SHP77 (cell line): Measurements from ENCODE around the gene TFPT.

Experiments
- DNase-seq, 2 experiments: peaks; one replicate each; lab custom pipeline; 2025; lab: John Stamatoyannopoulos, UW

TFPT gene

GRCh38 chr19:54149021-54149812, 33.8 kb upstream of the TFPT start:
- DNase-seq: no peak

- no peak for DNase-seq
These were observed 32.7 kb upstream of the TFPT start for GRCh38 chr19:54148158-54148557.

- no peak for DNase-seq
These were observed 32.2 kb upstream of the TFPT start for GRCh38 chr19:54147676-54148075.

- DNase-seq: no peak
These were observed 30.2 kb upstream of the TFPT start for GRCh38 chr19:54145541-54146158.

- DNase-seq: no peak
These were observed 26.8 kb upstream of the TFPT start for GRCh38 chr19:54142166-54142780.

- DNase-seq: no peak
These were observed 25.9 kb upstream of the TFPT start for GRCh38 chr19:54141356-54141755.

GRCh38 chr19:54138489-54139256, 23.2 kb upstream of the TFPT start:
- no peak for DNase-seq

- DNase-seq: no peak
These were observed 22.4 kb upstream of the TFPT start, which contains the start of gene CNOT3 for GRCh38 chr19:54137699-54138488. CNOT3 (plus strand) TSS chr19:54137762; CDS start chr19:54142979, 5,217 bp downstream.

- peak; percentile 99 to 100 for DNase-seq
These were observed 21.6 kb upstream of the TFPT start for GRCh38 chr19:54136864-54137698.

- no peak for DNase-seq
These were observed 20.8 kb upstream of the TFPT start for GRCh38 chr19:54136086-54136863.

GRCh38 chr19:54133957-54134590, 18.6 kb upstream of the TFPT start:
- no peak for DNase-seq

GRCh38 chr19:54133312-54133956, 18.0 kb upstream of the TFPT start:
- peak; percentile 52 to 54 for DNase-seq

GRCh38 chr19:54129617-54129996, 14.2 kb upstream of the TFPT start:
- no peak for DNase-seq

GRCh38 chr19:54128796-54129616, 13.5 kb upstream of the TFPT start:
- no peak for DNase-seq

- DNase-seq: no peak
These were observed 12.9 kb upstream of the TFPT start for GRCh38 chr19:54128441-54128725.

- no peak for DNase-seq
These were observed 12.4 kb upstream of the TFPT start for GRCh38 chr19:54127688-54128440.

- DNase-seq: no peak
These were observed 10.3 kb upstream of the TFPT start for GRCh38 chr19:54125713-54126112.
